GM21526 (cell line): Measurements from ENCODE around the gene REXO1.
"Not testable (repeated sequence)": the region's sequence is repeated elsewhere in the genome, so short reads cannot be mapped to it uniquely, and the experiment has no call there.

Experiments
- ATAC-seq: cut with Tn5 transposase; IDR thresholded peaks from one replicate; pipeline ENCODE4 v1.9.1; 2021; ENCODE audit warnings: moderate library complexity; ENCODE audit not compliant: unreplicated experiment, low FRiP score

The REXO1 gene, protein sequence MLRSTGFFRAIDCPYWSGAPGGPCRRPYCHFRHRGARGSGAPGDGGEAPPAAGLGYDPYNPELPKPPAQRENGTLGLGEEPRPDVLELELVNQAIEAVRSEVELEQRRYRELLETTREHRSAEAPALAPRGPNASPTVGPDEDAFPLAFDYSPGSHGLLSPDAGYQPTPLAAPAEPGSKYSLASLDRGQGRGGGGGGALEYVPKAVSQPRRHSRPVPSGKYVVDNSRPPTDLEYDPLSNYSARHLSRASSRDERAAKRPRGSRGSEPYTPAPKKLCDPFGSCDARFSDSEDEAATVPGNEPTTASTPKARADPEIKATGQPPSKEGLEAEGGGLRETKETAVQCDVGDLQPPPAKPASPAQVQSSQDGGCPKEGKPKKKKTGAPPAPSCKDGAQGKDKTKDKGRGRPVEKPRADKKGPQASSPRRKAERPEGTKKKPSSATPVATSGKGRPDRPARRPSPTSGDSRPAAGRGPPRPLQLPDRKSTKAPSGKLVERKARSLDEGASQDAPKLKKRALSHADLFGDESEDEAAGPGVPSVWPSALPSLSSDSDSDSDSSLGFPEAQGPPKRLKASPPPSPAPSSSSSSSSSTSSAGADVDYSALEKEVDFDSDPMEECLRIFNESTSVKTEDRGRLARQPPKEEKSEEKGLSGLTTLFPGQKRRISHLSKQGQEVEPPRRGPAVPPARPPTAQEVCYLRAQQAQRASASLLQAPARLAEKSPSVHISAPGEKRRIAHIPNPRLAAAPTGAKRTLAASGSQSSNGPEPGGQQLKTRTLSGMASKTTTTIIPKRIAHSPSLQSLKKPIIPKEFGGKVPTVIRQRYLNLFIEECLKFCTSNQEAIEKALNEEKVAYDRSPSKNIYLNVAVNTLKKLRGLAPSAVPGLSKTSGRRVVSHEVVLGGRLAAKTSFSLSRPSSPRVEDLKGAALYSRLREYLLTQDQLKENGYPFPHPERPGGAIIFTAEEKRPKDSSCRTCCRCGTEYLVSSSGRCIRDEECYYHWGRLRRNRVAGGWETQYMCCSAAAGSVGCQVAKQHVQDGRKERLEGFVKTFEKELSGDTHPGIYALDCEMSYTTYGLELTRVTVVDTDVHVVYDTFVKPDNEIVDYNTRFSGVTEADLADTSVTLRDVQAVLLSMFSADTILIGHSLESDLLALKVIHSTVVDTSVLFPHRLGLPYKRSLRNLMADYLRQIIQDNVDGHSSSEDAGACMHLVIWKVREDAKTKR

DNA sequence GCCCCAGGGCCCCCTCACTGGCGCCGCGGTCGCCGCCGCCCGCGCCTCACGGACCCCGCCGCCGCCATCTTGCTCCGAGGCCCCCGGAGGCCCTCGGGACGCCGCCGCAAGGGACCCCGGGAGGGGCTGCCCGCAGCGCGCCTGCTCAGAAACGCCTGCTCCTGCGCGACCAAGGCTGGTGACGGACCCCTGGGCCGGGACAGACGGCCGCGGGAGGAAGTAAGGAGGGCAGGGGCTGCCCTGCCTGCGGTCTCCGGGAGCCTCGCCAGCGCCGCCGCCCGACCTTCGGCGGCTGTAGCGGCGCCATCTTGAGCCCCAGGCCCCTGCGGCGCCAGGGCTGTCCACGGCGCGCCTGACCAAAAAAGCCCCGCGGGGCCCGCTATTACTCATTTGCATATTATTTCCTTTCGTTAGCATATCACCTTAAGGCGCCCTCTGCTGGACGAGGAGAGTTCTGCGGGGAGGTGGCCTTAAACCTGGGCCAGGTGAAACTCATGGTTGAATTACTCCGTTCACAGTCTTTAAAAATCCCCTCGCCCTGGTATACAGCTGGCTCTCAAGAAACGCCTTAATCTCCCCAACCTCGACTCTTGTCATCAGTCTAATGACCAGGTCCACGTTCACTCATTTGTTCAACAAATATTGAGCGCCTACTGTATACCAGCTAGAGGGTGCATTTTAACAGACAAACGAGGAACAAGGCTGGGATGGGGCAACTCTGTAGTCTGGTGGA is at the start of gene REXO1:
Gene REXO1 (minus strand): TSS at position 85 of the 733 bp plus-strand sequence. CDS start 125 bp downstream, outside the sequence.
- peak; percentile 45 for ATAC-seq

DNA sequence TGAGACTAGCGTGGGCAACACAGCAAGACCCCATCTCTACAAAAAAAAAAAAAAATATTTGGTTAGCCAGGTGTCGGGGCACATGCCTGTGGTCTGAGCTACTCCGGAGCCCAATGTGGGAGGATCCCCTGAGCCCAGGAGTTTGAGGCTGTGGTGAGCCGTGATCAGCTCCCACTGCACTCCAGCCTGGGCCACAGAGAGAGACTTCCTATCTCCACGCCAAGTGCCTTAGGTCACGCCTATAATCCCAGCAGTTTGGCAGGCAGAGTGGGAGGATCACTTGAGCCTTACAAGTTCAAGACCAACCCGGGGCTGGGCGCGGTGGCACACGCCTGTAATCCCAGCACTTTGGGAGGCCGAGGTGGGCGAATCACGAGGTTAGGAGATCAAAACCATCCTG is 48.2 kb upstream of the REXO1 start:
- ATAC-seq, result no peak

DNA sequence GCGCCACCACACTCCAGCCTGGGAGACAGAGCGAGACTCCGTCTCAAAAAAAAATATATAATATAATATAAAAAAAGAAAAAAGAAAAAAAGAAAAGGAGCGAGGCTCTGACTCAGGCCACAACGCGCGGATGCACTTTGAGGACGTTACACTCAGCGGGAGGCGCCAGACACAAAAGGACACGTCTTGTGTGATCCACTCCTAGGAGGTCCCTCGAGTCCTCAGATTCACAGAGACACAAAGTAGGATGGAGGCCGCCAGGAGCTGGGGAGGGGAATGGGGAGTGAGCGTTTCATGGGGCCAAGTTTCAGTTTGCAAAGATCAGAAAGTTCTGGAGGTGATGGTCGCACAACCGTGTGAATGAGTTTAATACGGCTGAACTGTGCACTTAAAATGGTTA is 45.5 kb upstream of the REXO1 start:
- ATAC-seq, result no peak

DNA sequence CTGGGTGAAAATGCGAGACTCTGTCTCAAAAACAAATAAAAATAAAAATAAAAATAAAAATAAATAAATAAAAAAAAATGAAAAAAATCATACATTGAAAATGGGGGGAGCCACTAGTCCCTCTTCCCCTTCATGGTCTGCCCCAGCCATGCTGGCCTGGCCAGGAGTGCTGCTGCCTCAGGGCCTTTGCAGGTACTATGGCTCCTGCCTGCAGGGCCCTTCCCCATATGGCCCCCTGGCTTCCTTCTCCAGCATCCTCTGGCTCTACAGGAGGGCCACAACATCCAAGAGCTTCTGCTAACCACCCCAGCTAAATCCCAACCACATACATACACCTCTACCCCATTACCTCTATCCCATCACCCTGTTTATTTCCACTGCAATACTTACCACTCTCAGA is 41.6 kb upstream of the REXO1 start:
- ATAC-seq, result no peak

DNA sequence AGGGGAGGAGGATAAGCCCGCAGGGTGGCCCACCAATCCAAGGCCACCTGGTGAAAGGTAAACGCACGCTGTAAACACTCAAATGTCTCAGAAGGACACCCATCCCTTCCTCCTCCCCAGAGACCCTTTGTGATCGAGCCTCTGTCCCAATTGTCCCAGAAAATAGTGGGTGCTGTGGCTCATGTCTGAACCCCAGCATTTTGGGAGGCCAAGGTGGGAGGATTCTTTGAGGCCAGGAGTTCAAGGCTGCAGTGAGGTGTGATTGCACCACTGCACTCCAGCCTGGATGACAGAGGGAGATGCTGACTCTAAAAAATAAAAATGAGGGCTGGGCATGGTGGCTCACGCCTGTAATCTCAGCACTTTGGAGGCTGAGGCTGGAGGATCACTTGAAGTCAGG is 40.1 kb upstream of the REXO1 start:
- ATAC-seq, result no peak

DNA sequence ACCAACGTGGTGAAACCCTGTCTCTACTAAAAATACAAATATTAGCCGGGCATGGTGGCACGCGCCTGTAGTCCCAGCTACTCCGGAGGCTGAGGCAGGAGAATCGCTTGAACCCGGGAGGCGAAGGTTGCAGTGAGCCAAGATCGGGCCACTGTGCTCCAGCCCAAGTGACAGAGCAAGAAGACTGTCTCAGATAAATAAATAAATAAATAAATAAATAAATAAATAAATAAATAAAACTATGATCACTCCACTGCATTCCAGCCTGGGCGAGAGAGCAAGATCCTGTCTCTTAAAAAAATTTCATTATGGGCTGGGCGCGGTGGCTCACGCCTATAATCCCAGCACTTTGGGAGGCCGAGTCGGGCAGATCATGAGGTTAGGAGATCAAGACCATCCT is 38.1 kb upstream of the REXO1 start:
- not testable (repeated sequence) for ATAC-seq

DNA sequence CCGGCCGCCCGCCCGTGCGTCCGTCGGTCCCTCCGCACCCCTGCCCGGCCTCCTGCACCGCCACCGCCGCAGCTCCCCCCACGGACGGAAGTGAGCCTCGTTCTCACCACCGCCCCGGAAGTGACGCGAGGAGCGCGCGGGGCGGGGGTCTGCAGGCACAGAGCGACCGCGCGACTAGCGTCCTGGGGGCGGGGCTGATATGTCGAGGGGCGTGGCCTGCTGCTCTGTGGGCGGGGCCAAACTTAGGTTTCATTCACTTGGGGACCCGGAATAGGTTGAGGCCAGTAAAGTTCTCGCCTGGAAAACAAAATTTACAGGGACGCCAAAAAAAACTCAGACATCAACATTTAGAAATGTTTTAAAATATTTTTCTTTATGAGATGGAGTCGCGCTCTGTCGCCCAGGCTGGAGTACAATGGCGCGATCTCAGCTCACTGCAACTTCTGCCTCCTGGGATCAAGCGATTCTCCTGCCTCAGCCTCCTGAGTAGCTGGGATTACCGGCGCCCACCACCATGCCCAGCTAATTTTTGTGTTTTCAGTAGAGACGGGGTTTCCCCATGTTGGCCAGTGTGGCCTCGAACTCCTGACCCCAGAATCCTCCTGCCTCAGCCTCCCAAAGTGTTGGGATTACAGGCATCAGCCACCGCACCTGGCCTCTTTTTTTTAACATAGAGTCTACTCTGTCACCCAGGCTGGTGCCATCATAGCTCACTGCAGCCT is 37.3 kb upstream of the REXO1 start, which contains the start of gene ABHD17A:
Gene ABHD17A (minus strand): TSS at position 99 of the 722 bp plus-strand sequence. CDS start 3,930 bp downstream, outside the sequence.
- peak; percentile 54 for ATAC-seq

DNA sequence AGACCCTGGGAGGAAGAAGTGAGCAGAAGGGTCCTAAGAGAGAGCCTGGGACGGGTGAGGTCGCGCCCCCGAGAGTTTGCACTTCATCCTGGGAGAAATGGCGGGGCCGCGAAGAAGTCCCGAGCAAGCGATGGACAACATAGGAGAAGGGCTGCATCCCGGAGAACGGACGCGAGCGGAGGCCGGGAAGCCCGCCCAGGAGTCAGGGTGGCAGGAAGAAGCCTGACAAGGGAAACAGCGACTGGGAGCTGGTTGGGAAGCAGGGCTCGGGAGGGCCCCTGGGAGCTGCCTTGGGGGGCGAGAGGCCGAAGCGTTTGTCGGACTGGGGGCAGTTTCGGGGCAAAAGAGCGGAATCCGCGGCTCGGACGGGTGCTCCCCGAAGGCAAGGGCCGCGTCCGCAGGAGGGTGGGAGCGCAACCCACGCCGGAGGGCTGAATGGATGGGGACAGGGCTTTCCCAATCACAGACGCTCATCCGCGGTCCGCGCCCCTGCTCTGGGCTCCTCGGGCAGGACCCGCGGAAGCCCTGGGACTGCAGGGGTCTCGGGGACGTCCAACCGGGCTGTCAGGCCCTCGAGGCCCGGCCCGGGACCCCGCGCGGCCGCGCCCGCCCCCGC is 36.5 kb upstream of the REXO1 start:
- peak; percentile 7 for ATAC-seq

DNA sequence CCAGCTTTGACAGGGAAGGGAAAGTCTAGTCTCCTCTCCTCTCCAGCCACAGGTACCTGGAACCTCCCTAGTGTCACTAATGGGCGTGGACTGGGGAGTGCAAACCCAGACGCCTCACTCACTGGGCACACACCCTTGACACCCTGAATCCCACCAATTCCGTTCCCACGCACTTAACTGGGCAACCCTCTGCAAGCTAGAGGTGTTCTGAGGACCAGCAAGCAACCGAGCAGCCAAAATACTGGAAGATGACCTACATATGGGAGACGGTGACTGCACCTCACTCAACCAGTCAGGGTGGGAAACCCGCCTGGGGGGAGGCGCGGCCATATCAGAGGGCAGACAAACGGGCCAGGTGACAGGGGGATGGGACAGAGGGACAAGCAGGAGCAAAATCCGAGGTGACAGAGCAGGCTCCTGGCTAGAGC is 36.0 kb upstream of the REXO1 start:
- no peak for ATAC-seq

DNA sequence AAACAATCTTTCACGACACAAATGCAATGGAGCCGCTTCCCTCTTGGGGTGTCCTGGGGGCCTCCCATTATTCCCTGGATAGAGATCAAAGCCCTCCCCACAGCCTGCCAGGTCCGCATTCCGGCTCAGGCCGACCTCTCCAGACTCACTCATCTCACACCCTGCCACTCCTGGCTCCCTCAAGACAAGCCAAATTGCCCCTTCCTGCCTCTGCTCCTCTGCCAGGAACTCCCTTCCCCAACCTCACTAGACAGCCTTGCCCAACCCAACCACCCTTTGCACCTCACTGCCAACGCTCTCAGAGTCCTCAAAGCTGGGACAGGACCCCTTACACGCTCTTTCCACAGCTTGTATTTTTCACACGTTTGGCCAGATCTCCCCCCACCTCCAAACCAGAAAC is 35.5 kb upstream of the REXO1 start:
- ATAC-seq, result no peak

DNA sequence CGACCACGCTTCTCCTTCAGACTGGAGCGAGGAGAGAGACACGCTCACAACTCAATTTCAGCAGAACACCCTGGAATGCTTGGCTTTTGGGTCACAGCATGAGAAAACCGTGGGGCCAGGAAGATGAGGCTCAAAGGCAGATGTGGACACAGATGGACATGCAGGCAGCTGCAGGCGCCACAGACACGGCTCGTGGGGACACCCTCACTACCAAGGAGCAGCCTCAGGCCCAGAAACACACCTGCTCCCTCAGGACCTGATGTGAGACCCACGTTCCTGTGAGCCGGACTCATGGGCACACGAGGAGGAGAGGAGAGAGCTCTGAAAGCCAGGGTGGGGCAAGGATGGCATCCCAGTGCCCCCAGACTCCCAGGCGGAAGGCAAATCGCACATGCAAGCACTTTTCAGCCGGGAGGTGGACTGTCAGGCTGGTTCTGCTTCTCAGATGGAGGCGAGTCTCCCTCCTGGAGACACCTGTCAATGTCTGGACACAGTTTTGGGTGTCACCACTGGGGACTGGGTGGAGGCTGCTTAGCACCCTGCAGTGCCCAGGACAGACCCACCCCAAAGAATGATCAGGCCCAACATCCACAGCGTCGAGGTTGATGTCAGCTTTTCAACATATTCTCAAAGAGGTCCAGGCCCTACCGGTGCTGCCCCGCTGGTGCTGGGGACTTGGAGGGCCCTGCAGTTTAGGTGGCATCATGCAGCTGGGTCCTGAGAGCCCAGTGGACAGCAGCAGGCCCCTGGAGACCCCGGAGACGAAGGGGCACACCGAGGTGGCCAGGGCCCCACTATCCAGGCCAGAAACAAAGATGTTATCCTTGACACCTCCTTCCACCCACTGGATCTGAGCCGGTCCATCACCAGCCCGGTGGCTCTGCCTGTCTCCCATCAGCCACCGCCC is 34.8 kb upstream of the REXO1 start:
- no peak for ATAC-seq

DNA sequence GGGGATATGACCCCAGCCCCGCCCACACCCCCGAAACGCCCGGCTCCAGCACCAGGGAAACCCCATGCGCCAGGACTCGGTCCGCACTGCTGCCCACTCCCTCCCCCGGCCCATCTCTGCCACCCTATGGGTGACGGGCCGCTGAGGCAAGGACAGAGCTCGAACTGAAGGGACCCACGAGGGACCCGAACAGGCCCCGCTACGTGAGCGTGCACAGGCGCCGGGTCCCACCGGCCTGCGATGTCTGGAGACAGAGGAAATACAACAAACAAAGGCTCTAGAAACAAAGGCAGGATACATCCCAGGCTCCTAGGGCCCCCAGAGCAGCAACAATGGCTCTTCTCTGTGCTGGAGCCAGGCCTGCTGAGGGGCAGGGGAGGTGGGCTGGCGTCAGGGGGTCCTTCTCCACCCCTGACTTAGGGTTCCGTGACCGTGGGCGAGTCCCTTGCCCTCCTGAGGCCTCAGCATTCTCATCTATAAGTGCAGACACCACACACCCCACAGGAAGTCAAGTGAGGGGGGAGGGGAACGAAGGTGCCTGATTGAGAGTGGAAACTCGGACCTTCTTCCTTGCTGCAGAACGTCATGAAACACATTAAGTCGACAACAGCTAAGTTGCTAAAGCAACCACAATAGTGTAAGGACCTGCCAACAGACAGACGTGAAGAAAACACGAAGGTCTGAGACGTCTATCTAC is 34.0 kb upstream of the REXO1 start:
- ATAC-seq, result no peak

DNA sequence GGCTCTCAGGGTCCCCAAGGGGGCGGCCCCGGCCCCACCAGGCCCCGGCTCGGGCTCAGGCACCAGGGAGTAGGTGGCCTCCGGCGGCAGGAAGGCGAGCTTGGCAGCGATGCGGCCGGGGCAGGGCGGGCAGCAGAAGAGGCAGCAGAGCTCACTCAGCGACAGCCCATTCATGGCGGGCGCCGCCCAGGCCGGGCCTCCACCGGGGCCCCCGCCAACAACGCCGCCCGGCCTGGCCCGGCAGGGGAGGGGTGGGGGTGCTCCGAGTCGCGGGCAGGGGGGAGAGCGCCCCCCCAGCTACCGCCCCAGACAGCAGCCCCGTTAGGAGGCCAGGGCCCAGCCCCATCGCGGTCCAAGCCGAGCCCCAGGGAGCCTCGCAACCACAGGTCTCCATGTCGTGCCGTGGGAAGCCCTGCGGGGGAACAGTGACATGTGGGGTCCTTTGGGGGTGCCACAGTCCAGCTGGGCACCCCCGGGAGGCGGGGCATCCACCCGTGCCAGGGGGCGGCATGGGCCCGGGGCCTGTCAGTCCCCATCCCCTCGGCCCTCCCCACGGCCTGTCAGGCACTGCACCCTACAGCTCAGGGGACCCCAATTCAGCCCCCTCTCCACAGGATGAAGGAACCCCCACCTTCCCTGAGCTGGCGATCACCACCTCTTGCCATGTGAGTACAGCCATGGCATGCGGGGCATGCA is 33.3 kb upstream of the REXO1 start:
- ATAC-seq, result not testable (repeated sequence)

DNA sequence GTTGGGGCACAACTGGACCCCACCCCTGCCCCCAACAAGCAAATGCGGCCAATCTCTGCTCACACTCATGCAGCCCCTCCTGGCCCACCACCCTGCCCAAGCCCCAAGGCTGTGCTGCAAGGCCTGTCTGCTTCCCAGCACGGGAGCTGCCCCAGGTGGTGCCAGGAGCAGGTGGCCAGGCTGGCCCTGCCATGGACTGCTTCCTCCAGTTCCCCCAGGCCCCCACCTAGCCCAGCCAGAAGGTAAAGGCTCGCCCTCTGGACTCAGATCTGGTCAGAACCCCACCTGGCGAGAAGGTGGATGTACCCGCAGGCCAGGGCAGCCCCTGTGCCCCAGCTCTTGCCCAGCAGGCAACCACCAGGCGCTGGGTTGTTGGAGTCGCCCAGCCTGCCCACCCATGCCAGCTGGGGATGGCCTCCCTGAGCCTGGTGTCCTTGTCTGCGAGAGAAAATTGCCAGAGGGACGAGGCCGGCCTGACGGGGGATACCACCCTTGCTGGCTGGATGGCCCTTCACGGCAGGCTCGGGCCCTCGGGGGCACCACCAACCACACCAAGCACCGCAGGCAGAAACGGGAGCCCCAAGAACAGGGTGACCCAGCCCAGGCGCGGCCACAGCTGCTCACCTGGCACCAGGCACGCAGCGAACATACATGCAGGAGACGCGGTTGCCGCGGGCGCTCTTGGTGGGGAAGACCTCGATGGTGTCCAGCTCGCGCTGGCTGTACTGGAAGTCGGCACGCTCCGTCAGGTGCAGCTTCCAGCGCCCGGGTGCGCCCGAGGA is 32.5 kb upstream of the REXO1 start:
- no peak for ATAC-seq

DNA sequence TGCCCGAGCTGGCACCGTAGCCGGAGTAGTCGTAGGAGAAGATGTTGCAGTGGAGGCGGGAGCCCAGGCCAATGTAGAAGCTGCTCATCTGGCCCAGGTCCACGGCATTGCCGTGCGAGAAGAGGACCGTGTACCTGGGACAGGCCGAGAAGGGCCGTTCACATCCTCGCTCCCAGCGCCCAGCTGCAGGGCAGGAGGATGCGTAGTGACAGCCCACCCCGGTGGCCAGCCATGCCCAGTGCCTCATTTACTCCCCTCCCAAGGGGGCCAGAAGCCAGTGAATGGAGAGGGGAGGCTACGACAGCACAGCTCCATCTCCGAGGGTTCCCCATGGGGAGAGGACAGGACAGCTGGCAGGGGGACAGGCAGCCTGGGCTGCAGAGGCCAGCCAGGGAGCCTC is 31.7 kb upstream of the REXO1 start:
- ATAC-seq, result not testable (repeated sequence)

DNA sequence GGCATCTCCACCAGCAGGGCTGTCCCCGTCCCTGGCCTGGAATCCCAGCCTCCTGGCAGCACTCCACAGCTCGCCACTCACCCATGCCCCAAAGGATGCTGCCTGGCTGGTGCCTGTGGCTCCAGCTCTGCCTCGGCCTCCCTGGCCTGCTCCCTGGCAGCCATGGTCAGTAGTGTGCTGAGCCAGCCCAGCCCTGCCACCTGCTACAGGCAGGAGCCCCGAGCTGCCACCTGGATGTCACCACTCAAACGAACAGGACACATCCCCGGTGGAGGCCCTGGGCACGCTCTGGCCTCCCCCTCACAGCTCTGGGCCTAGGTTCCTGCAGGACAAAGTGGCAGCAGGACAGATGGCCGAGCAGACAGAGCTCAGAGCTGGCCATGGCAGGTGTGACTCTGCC is 30.3 kb upstream of the REXO1 start:
- not testable (repeated sequence) for ATAC-seq
